Nephron (organoid): ENCODE results near the gene FAM200C.

Source experiments
- H3K27ac Mint-ChIP-seq, 3 experiments: 2 replicates each; pipeline ENCODE4 v1.8.0; 2020; ENCODE audit warnings: mixed read lengths in 3 of 3, mild to moderate bottlenecking in 2 of 3, moderate library complexity in 1 of 3
- H3K27me3 Mint-ChIP-seq: 2 replicates; pipeline ENCODE4 v1.8.0; 2021; ENCODE audit warnings: low read depth, mild to moderate bottlenecking, moderate library complexity, mixed read lengths
- H3K36me3 Mint-ChIP-seq: 2 replicates; pipeline ENCODE4 v1.8.0; 2020; ENCODE audit warnings: low read depth, mixed read lengths
- H3K4me1 Mint-ChIP-seq: 2 replicates; pipeline ENCODE4 v1.8.0; 2020; ENCODE audit warnings: mixed read lengths
- H3K4me3 Mint-ChIP-seq, 3 experiments: 2 replicates each; pipeline ENCODE4 v1.8.0; 2020; ENCODE audit warnings: mild to moderate bottlenecking in 3 of 3, mixed read lengths in 3 of 3, moderate library complexity in 2 of 3
- H3K9me3 Mint-ChIP-seq: 2 replicates; pipeline ENCODE4 v1.8.0; 2020; ENCODE audit warnings: mixed read lengths
- CTCF ChIP-seq, 3 experiments: fragments of 200-600 bp; sonication (generic); IDR thresholded peaks; one replicate each; pipeline ENCODE4 v1.5.0; 2021; ENCODE audit warnings: antibody characterized with exemption in 3 of 3; ENCODE audit not compliant: unreplicated experiment in 3 of 3

The FAM200C gene

DNA sequence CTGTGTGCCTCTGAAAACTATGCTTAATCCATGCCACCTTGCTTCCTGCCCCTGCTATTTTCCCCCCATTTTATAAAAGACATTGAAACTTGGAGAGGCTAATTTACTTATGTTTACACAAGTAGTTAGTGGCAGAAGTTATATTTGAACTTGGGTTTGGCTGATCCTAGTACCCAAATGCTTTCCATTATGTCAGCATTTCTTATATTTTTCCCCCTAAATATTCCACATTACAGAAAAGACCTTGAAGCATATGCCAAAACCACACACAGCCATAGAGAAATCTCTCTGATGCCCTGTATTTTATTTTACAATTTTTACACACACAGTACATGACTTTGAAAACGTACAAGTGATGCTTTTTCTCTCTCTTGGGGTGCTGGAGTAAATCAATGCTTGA, 40.6 kb downstream of the FAM200C start:
- Mint-ChIP-seq H3K27me3 (no peaks in the 10 kb centered on the region), H3K36me3 (no peaks in the 10 kb centered on the region), H3K4me1 (peaks cover 81% of the 10 kb centered on the region), H3K4me3 (peak overlapping the region in 1 of 3 experiments; percentile 31), H3K9me3 (no peaks in the 10 kb centered on the region), H3K27ac (peak overlapping the region in 2 of 3 experiments; percentile 70 to 83)
- no peak for TF ChIP-seq CTCF (IDR thresholded peaks at IDR 0.05; ENCODE audit: unreplicated experiment in 3 of 3)

GRCh38 chr5:160357861-160358411, 41.9 kb downstream of the FAM200C start:
- no peak for TF ChIP-seq CTCF (IDR thresholded peaks at IDR 0.05; ENCODE audit: unreplicated experiment in 3 of 3)
- Mint-ChIP-seq H3K9me3 (no peaks in the 10 kb centered on the region), H3K27ac (peak overlapping the region; percentile 52 to 86 (median 68)), H3K4me3 (no peak overlapping the region), H3K27me3 (no peaks in the 10 kb centered on the region), H3K4me1 (peaks cover 74% of the 10 kb centered on the region), H3K36me3 (no peaks in the 10 kb centered on the region)

GRCh38 chr5:160357394-160357793, 42.5 kb downstream of the FAM200C start:
- Mint-ChIP-seq H3K27me3 (no peaks in the 10 kb centered on the region), H3K4me1 (peaks cover 68% of the 10 kb centered on the region), H3K4me3 (no peak overlapping the region), H3K9me3 (no peaks in the 10 kb centered on the region), H3K36me3 (no peaks in the 10 kb centered on the region), H3K27ac (peak overlapping the region; percentile 52 to 86 (median 68))
- TF ChIP-seq CTCF (IDR thresholded peaks at IDR 0.05; ENCODE audit: unreplicated experiment in 3 of 3), result no peak

GRCh38 chr5:160356550-160357347, 43.1 kb downstream of the FAM200C start:
- no peaks in the 10 kb centered on the region for H3K36me3 Mint-ChIP-seq
- no peak overlapping the region for H3K4me3 Mint-ChIP-seq
- peak overlapping the region; percentile 68 to 86 (median 85) for H3K27ac Mint-ChIP-seq

GRCh38 chr5:160354666-160355065, 45.2 kb downstream of the FAM200C start:
- Mint-ChIP-seq H3K36me3 (no peaks in the 10 kb centered on the region), H3K27ac (no peak overlapping the region), H3K27me3 (no peaks in the 10 kb centered on the region), H3K4me3 (no peak overlapping the region), H3K9me3 (no peaks in the 10 kb centered on the region), H3K4me1 (peaks cover 45% of the 10 kb centered on the region)
- no peak for TF ChIP-seq CTCF (IDR thresholded peaks at IDR 0.05; ENCODE audit: unreplicated experiment in 3 of 3)

More at GRCh38 chr5:160356550-160357347, 43.1 kb downstream of the FAM200C start:
- Mint-ChIP-seq H3K9me3 (no peaks in the 10 kb centered on the region), H3K4me1 (peaks cover 62% of the 10 kb centered on the region), H3K27me3 (no peaks in the 10 kb centered on the region)
- no peak for TF ChIP-seq CTCF (IDR thresholded peaks at IDR 0.05; ENCODE audit: unreplicated experiment in 3 of 3)
